Effector CD4-positive, alpha-beta T cell (primary cell): ENCODE results near the gene GINS2.

Experiments used
- DNase-seq: peaks from one replicate; pipeline ENCODE4 v3.0.0-alpha.2; 2020

Gene GINS2

GRCh38 chr16:85689285-85689949 is 663 bp upstream of the GINS2 start:
- DNase-seq, result no peak

GRCh38 chr16:85687651-85688471 is 893 bp downstream of the GINS2 start:
- no peak for DNase-seq

GRCh38 chr16:85686912-85687591 is 1.7 kb downstream of the GINS2 start:
- no peak for DNase-seq

- DNase-seq, result no peak
Observed at GRCh38 chr16:85685251-85685650, 3.5 kb downstream of the GINS2 start.

GRCh38 chr16:85683363-85683762 is 5.4 kb downstream of the GINS2 start:
- DNase-seq, result no peak

- DNase-seq, result no peak
Observed at GRCh38 chr16:85682516-85682915, 6.2 kb downstream of the GINS2 start.

- DNase-seq, result no peak
Observed at GRCh38 chr16:85681255-85681654, 7.5 kb downstream of the GINS2 start.

- no peak for DNase-seq
Observed at GRCh38 chr16:85680352-85680944, 8.3 kb downstream of the GINS2 start.

GRCh38 chr16:85679870-85680269 is 8.9 kb downstream of the GINS2 start:
- no peak for DNase-seq

- DNase-seq, result no peak
Observed at GRCh38 chr16:85678821-85679220, 9.9 kb downstream of the GINS2 start.

- no peak for DNase-seq
Observed at GRCh38 chr16:85678016-85678415, 10.7 kb downstream of the GINS2 start.

GRCh38 chr16:85677383-85677967 is 11.3 kb downstream of the GINS2 start:
- no peak for DNase-seq

GRCh38 chr16:85676466-85676865 is 12.3 kb downstream of the GINS2 start:
- DNase-seq, result no peak

- no peak for DNase-seq
Observed at GRCh38 chr16:85675251-85675874, 13.4 kb downstream of the GINS2 start.

- no peak for DNase-seq
Observed at GRCh38 chr16:85674828-85675227, 13.9 kb downstream of the GINS2 start.

- DNase-seq, result no peak
Observed at GRCh38 chr16:85674418-85674755, 14.4 kb downstream of the GINS2 start.

- no peak for DNase-seq
Observed at GRCh38 chr16:85673529-85674417, 15.0 kb downstream of the GINS2 start.

- DNase-seq, result no peak
Observed at GRCh38 chr16:85670840-85671239, 17.9 kb downstream of the GINS2 start.

- no peak for DNase-seq
Observed at GRCh38 chr16:85668676-85669424, 19.9 kb downstream of the GINS2 start.

- DNase-seq, result no peak
Observed at GRCh38 chr16:85667841-85668413, 20.8 kb downstream of the GINS2 start.
